Measurements from ENCODE around the gene LRP1. TPM values are rescaled to one million over a fixed set of nuclear protein-coding genes. Genes with fewer than 3 reads are reported as not detected.

The LRP1 gene
- total RNA-seq, 1 donor from 2014 or later, result 138 TPM

DNA sequence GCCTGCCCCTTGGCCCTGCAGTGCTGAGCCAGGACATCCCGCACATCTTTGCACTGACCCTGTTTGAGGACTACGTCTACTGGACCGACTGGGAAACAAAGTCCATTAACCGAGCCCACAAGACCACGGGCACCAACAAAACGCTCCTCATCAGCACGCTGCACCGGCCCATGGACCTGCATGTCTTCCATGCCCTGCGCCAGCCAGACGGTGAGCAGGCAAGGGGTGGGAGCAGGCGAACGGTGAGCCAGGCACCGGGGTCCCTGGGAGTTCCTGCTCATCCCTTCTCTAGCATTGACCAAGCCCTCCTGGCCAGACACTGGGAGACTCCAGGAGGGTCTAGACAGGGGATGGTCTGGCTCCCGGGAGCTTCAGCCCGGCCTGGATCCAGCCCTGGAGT, 70.9 kb downstream of the LRP1 start:
- Mint-ChIP-seq H3K4me1 (ENCODE audit: unreplicated experiment) (no peaks in the 10 kb centered on the region), H3K9me3 (no peaks in the 10 kb centered on the region), H3K4me3 (no peak overlapping the region), H3K36me3 (peaks cover 15% of the 10 kb centered on the region), H3K27ac (no peak overlapping the region), H3K27me3 (no peaks in the 10 kb centered on the region)
- no peak for DNase-seq (ENCODE audit: extremely low spot score, unreplicated experiment)
- TF ChIP-seq, protein P1, sequence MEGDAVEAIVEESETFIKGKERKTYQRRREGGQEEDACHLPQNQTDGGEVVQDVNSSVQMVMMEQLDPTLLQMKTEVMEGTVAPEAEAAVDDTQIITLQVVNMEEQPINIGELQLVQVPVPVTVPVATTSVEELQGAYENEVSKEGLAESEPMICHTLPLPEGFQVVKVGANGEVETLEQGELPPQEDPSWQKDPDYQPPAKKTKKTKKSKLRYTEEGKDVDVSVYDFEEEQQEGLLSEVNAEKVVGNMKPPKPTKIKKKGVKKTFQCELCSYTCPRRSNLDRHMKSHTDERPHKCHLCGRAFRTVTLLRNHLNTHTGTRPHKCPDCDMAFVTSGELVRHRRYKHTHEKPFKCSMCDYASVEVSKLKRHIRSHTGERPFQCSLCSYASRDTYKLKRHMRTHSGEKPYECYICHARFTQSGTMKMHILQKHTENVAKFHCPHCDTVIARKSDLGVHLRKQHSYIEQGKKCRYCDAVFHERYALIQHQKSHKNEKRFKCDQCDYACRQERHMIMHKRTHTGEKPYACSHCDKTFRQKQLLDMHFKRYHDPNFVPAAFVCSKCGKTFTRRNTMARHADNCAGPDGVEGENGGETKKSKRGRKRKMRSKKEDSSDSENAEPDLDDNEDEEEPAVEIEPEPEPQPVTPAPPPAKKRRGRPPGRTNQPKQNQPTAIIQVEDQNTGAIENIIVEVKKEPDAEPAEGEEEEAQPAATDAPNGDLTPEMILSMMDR (conservative IDR thresholded peaks at IDR 0.05), result no peak

DNA sequence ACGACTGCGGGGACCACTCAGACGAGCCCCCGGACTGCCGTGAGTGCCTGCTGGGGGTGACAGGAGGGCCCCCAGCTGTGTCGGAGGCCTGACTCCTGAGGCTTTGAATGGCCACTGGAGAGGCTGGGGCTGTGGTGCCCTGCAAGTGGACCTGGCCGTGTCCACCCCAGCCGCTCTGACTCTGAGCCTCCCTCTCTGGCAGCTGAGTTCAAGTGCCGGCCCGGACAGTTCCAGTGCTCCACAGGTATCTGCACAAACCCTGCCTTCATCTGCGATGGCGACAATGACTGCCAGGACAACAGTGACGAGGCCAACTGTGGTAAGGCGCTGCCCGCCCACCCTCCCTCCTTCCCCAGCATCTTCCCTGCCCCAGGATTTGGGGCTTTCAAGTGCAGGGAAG, 72.2 kb downstream of the LRP1 start:
- Mint-ChIP-seq H3K27ac (no peak overlapping the region), H3K36me3 (peaks cover 15% of the 10 kb centered on the region), H3K4me3 (no peak overlapping the region), H3K4me1 (ENCODE audit: unreplicated experiment) (no peaks in the 10 kb centered on the region), H3K9me3 (no peaks in the 10 kb centered on the region), H3K27me3 (no peaks in the 10 kb centered on the region)
- no peak for DNase-seq (ENCODE audit: extremely low spot score, unreplicated experiment)
- TF ChIP-seq, protein P1 (conservative IDR thresholded peaks at IDR 0.05), result no peak

GRCh38 chr12:57201219-57201618, 72.9 kb downstream of the LRP1 start:
- TF ChIP-seq, protein P1 (conservative IDR thresholded peaks at IDR 0.05), result no peak
- H3K4me1 Mint-ChIP-seq (ENCODE audit: unreplicated experiment), result no peaks in the 10 kb centered on the region
- H3K27me3 Mint-ChIP-seq, result no peaks in the 10 kb centered on the region
- no peak for DNase-seq (ENCODE audit: extremely low spot score, unreplicated experiment)
- peaks cover 13% of the 10 kb centered on the region for H3K36me3 Mint-ChIP-seq
- no peak overlapping the region for H3K4me3 Mint-ChIP-seq
- no peak overlapping the region for H3K27ac Mint-ChIP-seq
- no peaks in the 10 kb centered on the region for H3K9me3 Mint-ChIP-seq

- no peak for DNase-seq (ENCODE audit: extremely low spot score, unreplicated experiment)
- Mint-ChIP-seq H3K27me3 (no peaks in the 10 kb centered on the region), H3K4me1 (ENCODE audit: unreplicated experiment) (no peaks in the 10 kb centered on the region), H3K36me3 (peaks cover 9% of the 10 kb centered on the region), H3K4me3 (no peak overlapping the region), H3K27ac (no peak overlapping the region), H3K9me3 (no peaks in the 10 kb centered on the region)
- TF ChIP-seq, protein P1 (conservative IDR thresholded peaks at IDR 0.05), result no peak
Observed at GRCh38 chr12:57201631-57202030, 73.3 kb downstream of the LRP1 start.

DNA sequence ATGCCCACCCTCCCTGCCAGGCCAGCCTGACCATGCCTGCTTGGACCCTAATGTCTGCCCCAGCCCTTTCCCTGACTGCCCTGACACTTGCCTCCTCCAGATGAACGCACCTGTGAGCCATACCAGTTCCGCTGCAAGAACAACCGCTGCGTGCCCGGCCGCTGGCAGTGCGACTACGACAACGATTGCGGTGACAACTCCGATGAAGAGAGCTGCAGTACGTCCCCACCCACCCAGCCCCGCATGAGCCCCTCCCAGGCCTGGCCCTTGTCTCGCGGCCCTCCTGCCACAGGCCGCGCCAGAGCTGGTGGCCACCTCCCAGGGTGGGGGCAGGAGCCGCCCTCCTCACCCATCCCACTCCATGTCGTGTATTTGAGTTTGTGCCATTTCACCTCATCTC, 74.0 kb downstream of the LRP1 start:
- Mint-ChIP-seq H3K36me3 (peaks cover 9% of the 10 kb centered on the region), H3K27ac (no peak overlapping the region), H3K4me1 (ENCODE audit: unreplicated experiment) (no peaks in the 10 kb centered on the region), H3K27me3 (no peaks in the 10 kb centered on the region), H3K9me3 (no peaks in the 10 kb centered on the region), H3K4me3 (no peak overlapping the region)
- no peak for DNase-seq (ENCODE audit: extremely low spot score, unreplicated experiment)
- TF ChIP-seq, protein P1 (conservative IDR thresholded peaks at IDR 0.05), result no peak

- Mint-ChIP-seq H3K4me1 (ENCODE audit: unreplicated experiment) (no peaks in the 10 kb centered on the region), H3K9me3 (no peaks in the 10 kb centered on the region), H3K4me3 (no peak overlapping the region), H3K36me3 (peaks cover 3% of the 10 kb centered on the region), H3K27me3 (no peaks in the 10 kb centered on the region), H3K27ac (no peak overlapping the region)
- no peak for DNase-seq (ENCODE audit: extremely low spot score, unreplicated experiment)
- TF ChIP-seq, protein P1 (conservative IDR thresholded peaks at IDR 0.05), result no peak
Observed at GRCh38 chr12:57203201-57203600, 74.9 kb downstream of the LRP1 start.
